Gastroesophageal sphincter (tissue), 3 donors: Measurements from ENCODE around the gene STEAP1B.
"Not testable (repeated sequence)": the region's sequence is repeated elsewhere in the genome, so short reads cannot be mapped to it uniquely, and the experiment has no call there.

ENCODE experiments used
- POLR2AphosphoS5 ChIP-seq: sonication (generic); formaldehyde crosslinking; IDR thresholded peaks from one replicate; pipeline ENCODE4 v1.6.1; 2017; ENCODE audit warnings: antibody characterized with exemption
- TF ChIP-seq, protein P1 (sequence below), 4 experiments: fragments of 200-600 bp in 2 of 4; fragments of 450-650 bp in 2 of 4; sonication (generic) in 1 of 4; IDR thresholded peaks; one replicate each; pipeline ENCODE4 v1.5.1; 2017 to 2019; ENCODE audit warnings: antibody characterized with exemption in 4 of 4, mild to moderate bottlenecking in 2 of 4, moderate library complexity in 2 of 4

DNA sequence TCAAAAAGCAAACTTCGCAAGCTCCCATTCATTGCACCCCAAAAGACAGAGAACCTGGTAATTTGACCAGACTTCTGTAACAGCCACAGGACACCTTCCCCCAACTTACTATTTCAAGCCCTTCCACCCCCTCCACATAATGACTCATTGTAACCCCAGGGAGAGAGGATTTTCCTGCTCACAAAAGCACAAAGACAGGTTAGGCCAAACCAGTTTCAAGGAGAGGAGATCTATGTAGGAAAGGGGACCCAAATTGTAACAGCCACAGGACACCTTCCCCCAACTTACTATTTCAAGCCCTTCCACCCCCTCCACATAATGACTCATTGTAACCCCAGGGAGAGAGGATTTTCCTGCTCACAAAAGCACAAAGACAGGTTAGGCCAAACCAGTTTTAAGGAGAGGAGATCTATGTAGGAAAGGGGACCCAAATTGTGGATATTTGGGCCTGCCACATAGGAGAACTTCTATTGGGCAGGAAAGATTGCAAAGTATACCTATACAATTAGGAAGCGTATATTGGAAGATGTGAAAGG, 66.8 kb downstream of the STEAP1B start:
- TF ChIP-seq POLR2AphosphoS5, result not testable (repeated sequence)
- TF ChIP-seq, protein P1, sequence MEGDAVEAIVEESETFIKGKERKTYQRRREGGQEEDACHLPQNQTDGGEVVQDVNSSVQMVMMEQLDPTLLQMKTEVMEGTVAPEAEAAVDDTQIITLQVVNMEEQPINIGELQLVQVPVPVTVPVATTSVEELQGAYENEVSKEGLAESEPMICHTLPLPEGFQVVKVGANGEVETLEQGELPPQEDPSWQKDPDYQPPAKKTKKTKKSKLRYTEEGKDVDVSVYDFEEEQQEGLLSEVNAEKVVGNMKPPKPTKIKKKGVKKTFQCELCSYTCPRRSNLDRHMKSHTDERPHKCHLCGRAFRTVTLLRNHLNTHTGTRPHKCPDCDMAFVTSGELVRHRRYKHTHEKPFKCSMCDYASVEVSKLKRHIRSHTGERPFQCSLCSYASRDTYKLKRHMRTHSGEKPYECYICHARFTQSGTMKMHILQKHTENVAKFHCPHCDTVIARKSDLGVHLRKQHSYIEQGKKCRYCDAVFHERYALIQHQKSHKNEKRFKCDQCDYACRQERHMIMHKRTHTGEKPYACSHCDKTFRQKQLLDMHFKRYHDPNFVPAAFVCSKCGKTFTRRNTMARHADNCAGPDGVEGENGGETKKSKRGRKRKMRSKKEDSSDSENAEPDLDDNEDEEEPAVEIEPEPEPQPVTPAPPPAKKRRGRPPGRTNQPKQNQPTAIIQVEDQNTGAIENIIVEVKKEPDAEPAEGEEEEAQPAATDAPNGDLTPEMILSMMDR (IDR thresholded peaks at IDR 0.05), result not testable (repeated sequence)
